ENCODE data around the gene HKDC1.

- no peak for TF ChIP-seq CTCF (IDR thresholded peaks at IDR 0.05)
- TF ChIP-seq POLR2A (IDR thresholded peaks at IDR 0.05) = no peak
Observed at GRCh38 chr10:69239816-69240434, 19.8 kb downstream of the HKDC1 start.

All from suprapubic skin (tissue), 3 donors.